Forelimb muscle (tissue), 1 donor: ENCODE data around the gene BLACAT1. TPM values are rescaled to one million over a fixed set of nuclear protein-coding genes. Genes with fewer than 3 reads are reported as not detected.

Experiments used
- DNase-seq: peaks from one replicate; pipeline ENCODE4 v3.0.0-alpha.2; 2013; ENCODE audit warnings: low read depth
- polyA plus RNA-seq: library from polyadenylated mRNA; unstranded; fragments of 120-200 nt; gene quantifications from one replicate; pipeline ENCODE4 v1.2.1, GENCODE V29; 2013; ENCODE audit not compliant: insufficient read length

Gene BLACAT1
- polyA plus RNA-seq = not detected

DNA sequence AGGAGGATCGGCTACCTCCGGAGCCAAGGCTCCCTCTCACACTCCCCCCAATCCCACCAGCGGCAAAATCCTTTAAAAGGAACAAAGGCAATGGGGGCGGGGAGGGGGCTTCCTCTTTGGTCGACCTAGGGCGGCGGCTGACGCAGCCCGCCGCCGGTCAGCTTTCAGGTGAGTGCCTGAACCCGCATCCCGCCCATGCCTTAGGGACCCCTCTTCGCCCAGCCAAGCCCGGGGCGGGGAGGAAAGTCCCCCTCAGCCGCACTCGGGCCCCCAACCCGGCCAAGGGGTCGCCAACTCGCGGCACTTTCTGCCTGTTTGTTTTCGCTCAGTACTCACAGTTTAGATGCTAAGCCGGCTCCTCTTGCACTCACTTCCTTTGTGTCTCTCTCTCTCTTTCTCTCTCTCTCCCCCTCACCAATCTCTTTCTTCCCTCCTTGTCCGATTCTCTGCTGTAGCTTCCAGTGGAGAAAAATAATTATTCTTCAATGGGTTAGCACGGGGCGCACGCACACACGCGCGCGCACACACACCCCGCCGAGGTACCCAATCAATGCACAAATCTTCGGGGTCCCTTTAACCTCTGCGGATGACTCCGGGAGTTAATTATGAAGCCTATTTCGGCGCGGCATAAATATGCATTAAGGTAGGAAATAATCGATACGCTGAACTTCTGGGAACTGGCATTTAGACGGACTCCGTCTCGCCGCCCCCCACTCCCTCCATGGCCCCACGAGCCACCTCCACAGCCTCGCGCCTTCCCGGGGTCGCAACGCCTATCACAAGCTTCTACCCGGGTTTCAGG, at the start of gene BLACAT1:
BLACAT1 (minus strand) TSS at position 465 of the 802 bp plus-strand sequence.
- DNase-seq = no peak

GRCh38 chr1:205505076-205505729, 49.4 kb upstream of the BLACAT1 start:
- no peak for DNase-seq

GRCh38 chr1:205504311-205505075, 48.6 kb upstream of the BLACAT1 start, which contains the start of gene CDK18:
CDK18 (plus strand) TSS chr1:205504669; CDS start chr1:205523168, 18,499 bp downstream.
- no peak for DNase-seq

GRCh38 chr1:205502992-205503391, 47.1 kb upstream of the BLACAT1 start:
- no peak for DNase-seq

DNA sequence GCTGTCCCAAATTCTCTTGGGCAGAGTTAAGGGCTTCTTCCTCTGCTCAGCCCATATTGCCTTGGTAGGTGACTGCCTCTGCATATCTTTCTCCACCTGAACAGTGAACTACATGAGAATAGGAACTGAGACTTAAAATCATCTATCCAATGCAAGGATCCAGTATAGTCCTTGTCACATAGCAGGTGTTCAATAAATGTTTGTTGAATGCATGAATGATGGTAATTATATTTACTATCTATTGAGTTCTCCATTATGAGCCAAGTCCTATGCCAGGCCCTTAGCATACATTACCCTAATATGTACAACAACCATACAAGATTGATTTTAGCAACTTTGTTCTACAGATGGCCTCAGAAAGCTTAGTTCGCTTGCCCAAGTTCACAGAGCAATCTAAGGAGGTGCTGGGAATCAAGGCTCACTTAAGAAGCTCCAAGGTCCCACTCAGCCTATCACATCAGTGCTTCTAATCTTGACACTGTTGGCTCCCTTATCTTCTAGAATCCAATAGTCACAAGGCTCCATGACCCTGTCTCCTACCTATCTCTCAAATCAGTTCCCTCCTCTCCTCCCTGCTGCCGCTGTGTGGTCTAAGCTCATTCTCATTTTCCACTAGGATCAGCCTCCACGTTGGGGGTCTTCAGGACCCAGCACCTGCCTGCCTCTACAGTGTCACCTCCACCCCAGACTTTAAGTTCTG, 46.4 kb upstream of the BLACAT1 start:
- DNase-seq = no peak

DNA sequence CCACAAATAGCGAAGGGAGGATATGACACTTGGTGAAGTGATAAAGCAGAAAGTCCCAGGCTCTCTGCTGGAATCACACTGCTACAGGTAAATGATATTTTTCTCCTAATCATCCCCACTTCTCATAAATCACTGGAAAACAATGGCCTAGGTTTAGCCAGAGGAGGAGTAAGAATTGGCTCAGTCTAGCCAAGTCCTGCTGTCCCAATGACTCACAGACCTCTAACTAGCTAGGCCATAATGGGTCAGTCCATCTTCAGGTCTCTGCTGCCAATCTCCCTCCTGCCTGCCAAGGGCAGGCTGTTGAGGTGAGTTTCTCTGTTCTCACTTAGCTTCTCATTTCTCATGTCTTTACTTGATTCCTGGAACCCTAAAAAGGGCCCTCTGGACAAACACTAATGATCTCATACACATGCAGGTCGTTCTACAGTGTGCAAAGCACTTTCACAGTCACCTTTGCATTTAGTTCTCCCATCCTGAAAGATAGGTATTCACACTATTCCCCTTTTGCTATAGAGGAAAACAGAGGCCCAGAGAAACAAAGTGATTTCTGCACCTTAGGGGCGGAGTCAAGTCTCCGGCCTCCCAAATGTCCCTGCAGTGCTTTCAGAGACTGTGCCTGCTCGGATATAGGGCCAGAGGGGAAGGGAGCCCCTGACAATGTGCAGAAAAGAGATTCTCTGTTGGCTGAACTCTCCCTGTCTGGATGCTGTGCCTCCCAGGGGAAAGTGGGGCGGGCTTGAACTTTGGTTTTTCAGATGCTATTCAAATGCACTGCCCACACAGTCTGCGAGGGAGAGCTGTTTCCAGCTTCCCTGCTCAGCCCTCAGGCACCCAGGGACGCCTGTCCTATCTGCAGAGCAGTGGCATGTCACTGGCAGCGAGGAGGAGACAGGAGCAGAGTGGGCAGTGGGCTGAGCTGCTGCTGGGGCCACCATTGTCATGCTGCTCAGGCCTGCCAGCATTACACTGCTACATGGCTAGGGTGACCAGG, 44.7 kb upstream of the BLACAT1 start:
- no peak for DNase-seq

DNA sequence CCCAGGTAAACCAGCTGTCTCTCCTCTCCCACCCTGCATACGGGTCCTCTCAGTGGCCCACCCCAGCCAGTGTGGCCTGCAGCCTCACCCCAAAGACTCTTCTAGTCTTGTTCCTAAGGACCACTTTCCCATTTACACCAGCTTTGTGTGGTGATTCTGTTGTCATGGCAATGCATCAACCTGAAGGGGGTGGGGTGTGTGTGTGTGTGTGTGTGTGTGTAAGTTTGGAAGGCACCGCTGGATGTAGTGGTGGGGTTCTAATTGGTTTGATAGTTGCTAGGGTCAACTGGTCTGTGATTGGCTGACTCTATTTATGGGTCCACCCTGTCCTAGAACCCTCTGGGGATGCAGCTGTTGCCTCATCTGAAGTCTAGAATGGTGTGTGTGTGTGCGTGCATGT, 43.9 kb upstream of the BLACAT1 start:
- no peak for DNase-seq

DNA sequence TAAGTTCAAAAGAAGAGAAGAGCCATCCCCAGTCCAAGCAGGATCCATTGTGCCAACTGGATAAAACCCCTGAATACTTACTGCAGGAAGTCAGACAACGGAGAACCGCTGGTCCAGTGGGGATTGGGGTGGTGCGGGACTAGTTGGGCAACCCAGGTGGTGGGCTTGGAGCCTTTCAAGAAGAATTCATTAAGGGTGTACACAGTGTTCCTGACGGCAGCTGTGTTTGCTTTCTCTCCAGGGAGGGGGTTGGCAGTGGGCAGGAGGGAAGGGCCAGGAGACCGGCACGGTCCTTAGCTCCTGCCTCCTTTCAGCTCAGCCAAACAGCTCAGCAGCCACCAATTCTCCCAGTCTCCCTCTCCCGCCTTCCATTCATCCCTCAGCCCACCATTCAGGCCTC, 41.5 kb upstream of the BLACAT1 start:
- DNase-seq = no peak

DNA sequence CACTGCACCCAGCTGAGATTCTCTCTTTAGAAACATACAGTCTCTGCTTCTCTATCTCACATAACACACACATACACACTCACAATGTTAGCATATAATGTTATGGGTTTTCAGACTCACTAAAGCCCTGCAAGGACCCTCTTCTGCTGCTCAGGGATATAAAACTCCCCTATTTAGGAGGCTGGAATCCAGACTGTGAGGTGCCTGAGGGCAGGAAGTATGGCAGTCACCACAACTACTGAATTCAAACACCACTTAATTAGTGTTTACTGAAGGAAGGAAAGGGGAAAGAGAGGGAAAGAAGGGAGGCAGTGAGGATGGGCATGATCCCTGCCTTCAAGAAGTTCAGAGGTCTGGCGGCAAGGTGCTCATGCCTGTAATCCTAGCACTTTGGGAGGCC, 40.8 kb upstream of the BLACAT1 start:
- DNase-seq = no peak

GRCh38 chr1:205495237-205495823, 39.5 kb upstream of the BLACAT1 start:
- no peak for DNase-seq

DNA sequence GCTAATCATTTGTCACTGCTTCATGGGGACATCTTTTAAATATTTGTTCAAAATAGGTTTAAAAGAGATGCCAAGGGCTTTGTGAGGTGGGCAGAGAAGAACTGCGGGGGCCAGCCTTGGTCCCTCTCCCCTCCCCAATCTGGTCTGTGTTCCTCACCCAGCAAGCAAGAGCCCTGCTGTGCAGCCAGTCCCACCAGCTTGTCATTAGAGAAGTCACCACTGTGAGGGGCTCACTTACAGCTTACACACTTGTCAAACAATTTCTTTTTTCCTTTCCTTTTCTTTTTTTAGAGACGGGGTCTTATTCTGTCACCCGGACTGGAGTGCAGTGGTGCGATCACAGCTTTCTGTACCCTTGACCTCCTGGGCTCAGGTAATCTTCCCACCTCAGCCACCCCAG, 38.3 kb upstream of the BLACAT1 start:
- DNase-seq = no peak

DNA sequence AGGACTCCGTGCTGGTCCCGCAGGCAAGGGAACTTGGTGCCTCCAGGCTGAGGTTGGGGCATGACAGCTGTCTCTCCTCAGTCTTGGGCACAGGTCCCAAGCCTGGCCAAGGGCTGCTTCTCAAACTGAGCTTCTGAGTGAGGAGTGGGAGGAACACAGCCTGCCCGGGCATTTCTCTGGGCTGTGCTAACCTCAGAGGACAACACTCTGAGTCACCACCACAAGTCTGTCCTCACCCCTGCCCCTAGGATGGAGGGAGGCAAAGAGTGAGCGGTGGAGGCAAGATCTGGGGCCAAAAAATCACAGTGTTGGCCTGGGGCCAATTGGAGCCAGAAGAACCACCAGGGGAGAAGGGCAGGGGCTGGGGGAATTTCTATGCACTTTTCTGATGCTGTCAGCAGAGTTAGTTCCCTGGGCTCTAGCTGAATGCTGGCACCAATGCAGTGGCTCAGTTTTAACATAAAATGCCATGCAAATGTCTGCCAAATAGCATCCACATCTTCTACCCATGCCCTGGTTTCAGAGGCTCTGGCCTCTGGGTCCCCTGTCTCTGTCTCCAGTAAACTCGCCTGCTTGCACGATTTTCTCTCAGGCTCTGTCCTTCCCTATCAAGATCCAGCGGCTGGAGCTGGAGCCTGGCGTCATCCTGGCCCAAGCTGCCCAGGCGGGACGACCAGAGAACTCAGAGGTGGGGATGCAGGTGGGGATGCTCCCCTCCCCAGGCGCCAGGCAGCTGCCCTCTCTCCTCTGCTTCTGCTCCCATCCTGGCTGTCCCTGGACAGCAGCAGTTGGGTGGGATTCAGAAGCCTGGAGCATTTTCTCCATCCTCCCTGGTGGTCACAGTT, 37.6 kb upstream of the BLACAT1 start:
- DNase-seq = no peak

GRCh38 chr1:205492774-205493173, 36.9 kb upstream of the BLACAT1 start:
- DNase-seq = no peak

- no peak for DNase-seq
These were observed 36.4 kb upstream of the BLACAT1 start for GRCh38 chr1:205492201-205492667.

DNA sequence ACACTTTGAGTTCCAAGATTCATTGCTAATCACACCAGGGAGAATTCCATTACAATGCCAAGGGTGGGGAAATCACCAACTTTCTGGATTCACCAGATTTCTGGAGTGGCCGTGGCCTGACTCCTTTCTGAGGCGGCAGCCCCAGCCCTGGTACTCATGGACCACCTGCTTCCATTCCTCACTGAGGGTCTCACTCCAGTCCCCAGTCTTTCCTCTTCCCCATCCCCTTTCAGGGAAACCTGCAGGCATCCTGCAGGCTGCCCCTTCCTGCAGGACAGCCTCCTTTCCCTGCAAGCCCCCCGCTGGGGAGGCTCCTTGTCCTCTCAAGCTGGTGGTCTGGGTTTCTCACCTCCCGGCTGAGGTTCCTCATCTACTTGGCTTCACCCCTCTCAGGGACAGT, 35.9 kb upstream of the BLACAT1 start:
- DNase-seq = no peak

DNA sequence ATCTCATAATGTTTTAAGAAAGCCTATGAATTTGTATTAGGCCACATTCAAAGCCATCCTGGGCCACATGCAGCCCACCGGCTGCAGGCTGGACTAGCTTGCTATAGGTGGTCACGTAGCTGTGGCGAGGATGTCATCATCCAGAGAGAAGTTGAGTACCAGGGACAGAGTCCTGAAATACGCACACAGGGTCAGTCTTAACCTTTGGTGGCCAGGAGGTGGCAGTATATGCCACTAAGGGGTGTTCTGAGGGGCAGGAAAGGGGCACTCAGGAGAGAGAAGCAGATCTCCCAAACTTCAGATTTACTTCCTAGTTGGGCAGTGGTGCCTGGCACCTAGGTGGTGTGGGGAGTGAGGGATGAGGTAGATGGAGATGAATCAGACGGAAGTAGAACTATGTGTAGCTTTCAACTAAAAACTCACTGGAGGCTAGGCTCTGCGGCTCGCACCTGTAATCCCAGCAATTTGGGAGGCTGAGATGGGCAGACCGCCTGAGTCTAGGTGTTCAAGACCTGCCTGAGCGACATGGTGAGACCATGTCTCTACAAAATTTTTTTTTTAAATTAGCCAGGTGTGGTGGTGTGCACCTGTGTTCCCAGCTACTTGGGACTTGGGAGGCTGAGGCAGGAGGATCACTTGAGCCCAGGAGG, 32.4 kb upstream of the BLACAT1 start:
- DNase-seq = no peak

- DNase-seq = no peak
These were observed 30.4 kb upstream of the BLACAT1 start for GRCh38 chr1:205486258-205486657.
